CD4-positive, alpha-beta T cell (primary cell): ENCODE data around the gene SYTL2. TPM values are rescaled to one million over a fixed set of nuclear protein-coding genes. Genes with fewer than 3 reads are reported as not detected.
"Not testable (repeated sequence)": the region's sequence is repeated elsewhere in the genome, so short reads cannot be mapped to it uniquely, and the experiment has no call there.

Source experiments
- ATAC-seq: fragments of 200-7000 bp; cut with Tn5 transposase; one replicate; pipeline ENCODE4 v1.10.0; 2022; ENCODE audit warnings: mild to moderate bottlenecking; ENCODE audit not compliant: poor library complexity
- CTCF ChIA-PET: fragments of 350-600 bp; sonication (Branson Sonifier 250); formaldehyde crosslinking; loops from one replicate; lab custom pipeline; 2021; ENCODE audit warnings: antibody characterized with exemption, inconsistent platforms; lab: Charles Lee
- POLR2A ChIA-PET: fragments of 350-600 bp; sonication (Branson Sonifier 250); formaldehyde crosslinking; loops from one replicate; lab custom pipeline; 2021; ENCODE audit warnings: antibody characterized with exemption, inconsistent platforms; lab: Charles Lee
- DNase-seq, 14 experiments: peaks; one replicate each; pipeline ENCODE4 v3.0.0-alpha.2; 2013 to 2020; ENCODE audit warnings: mixed read lengths in 2 of 14
- H3K27ac ChIP-seq, 2 donors: one replicate each; pipeline versions ENCODE4 v1.5.1 to v1.7.0; 2013; ENCODE audit warnings: low read length in 2 of 2, low read depth in 1 of 2, mild to moderate bottlenecking in 1 of 2
- H3K27me3 ChIP-seq, 2 experiments: 1 replicate in 1 of 2; 2 replicates in 1 of 2; pipeline versions ENCODE4 v1.6.1 to v1.7.0; 2013; ENCODE audit warnings: low read length in 2 of 2, control low read depth in 1 of 2, mild to moderate bottlenecking in 1 of 2, moderate library complexity in 1 of 2; ENCODE audit not compliant: insufficient read depth in 2 of 2, control insufficient read depth in 1 of 2
- H3K36me3 ChIP-seq: one replicate; pipeline ENCODE4 v1.6.1; 2013; ENCODE audit warnings: low read length, control low read depth; ENCODE audit not compliant: insufficient read depth
- H3K4me1 ChIP-seq: one replicate; pipeline ENCODE4 v1.6.1; 2013; ENCODE audit warnings: low read length, control low read depth; ENCODE audit not compliant: insufficient read depth
- H3K4me3 ChIP-seq: one replicate; pipeline ENCODE4 v1.5.1; 2013; ENCODE audit warnings: mild to moderate bottlenecking, low read length, moderate library complexity
- H3K9me3 ChIP-seq, 2 experiments: 1 replicate in 1 of 2; 2 replicates in 1 of 2; pipeline versions ENCODE4 v1.6.1 to v1.7.0; 2013; ENCODE audit warnings: low read length in 2 of 2, mild to moderate bottlenecking in 2 of 2, control low read depth in 1 of 2, moderate library complexity in 1 of 2; ENCODE audit not compliant: control insufficient read depth in 1 of 2, insufficient read depth in 1 of 2
- H3K27ac Mint-ChIP-seq: one replicate; pipeline ENCODE4 v1.8.0; 2020; ENCODE audit warnings: mixed read lengths
- H3K27me3 Mint-ChIP-seq: one replicate; pipeline ENCODE4 v1.8.0; 2021; ENCODE audit warnings: mixed read lengths
- H3K36me3 Mint-ChIP-seq: one replicate; pipeline ENCODE4 v1.8.0; 2021; ENCODE audit warnings: low read depth, mixed read lengths
- H3K4me1 Mint-ChIP-seq: one replicate; pipeline ENCODE4 v1.8.0; 2021; ENCODE audit warnings: low read depth, mixed read lengths
- H3K4me3 Mint-ChIP-seq: one replicate; pipeline ENCODE4 v1.8.0; 2020; ENCODE audit warnings: mild to moderate bottlenecking, mixed read lengths
- H3K9me3 Mint-ChIP-seq: one replicate; pipeline ENCODE4 v1.8.0; 2020; ENCODE audit warnings: mixed read lengths
- intact Hi-C, 2 experiments: fragments of 100-400 bp; cut with DNase I in 1 of 2; cut with micrococcal nuclease in 1 of 2; formaldehyde crosslinking; loops; one replicate each; pipeline versions ENCODE4 v1.15.1 to v1.9.0; 2023 to 2025; cut with DNase I, micrococcal nuclease
- polyA plus RNA-seq, 2 donors: library from polyadenylated mRNA; unstranded; fragments of 120-200 nt; gene quantifications; one replicate each; pipeline ENCODE4 v1.2.1, GENCODE V29; 2013
- total RNA-seq, 174 experiments: library from RNA in 2 of 174; stranded (reverse) in 2 of 174; gene quantifications; one replicate each; pipeline ENCODE4 v1.2.3 and lab custom pipeline; 2021 to 2026
- TF ChIP-seq, protein P1 (sequence below): fragments of 200-600 bp; IDR thresholded peaks from one replicate; pipeline ENCODE4 v1.8.0; 2022; ENCODE audit warnings: antibody characterized with exemption, mild to moderate bottlenecking

The SYTL2 gene
- total RNA-seq (10 to 100 TPM; 35.4 to 36.7 TPM), total RNA-seq (lab: John Stamatoyannopoulos, UW) (1.8 to 209 (median 44.2) reads per million in 172 experiments)
- polyA plus RNA-seq (2013, experiment 1 of 2): 18.0 TPM
- 35.2 TPM for polyA plus RNA-seq (2013, experiment 2 of 2)

DNA sequence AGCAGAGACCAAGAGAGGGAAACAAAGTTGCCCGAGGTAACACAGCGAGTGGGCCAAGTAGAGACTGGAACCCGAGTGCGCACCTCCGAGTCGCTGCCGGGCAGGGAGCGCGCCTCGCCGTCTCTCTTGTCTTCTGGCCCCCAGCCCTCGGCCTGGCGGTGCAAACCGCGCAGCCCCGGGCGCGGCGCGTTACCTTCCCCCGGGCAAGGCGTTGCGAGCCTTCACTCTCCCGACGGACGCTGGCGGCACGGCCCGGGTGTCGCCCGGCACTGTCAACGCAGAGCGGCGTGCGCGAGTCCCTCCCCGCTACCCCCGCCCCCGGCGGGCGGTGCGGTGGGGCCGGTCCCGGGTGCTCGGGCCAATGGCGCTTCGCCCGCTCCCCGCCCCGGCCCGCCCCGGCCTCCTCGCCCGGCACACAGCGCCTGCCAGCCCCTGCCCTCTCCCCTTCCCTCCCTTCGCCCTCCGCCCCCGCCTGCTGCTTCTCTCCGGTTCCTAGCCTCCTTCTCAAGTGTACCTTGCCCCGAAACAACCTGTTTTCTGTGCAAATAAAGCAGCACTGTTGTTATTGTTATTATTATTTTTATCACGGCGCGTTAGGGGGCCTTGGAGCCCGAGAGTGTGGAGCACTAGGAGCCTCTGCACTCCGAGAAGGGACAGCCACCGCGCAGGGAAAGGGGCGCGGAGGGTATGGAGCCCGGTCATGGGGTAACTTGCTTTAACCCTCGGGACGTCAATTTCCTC lies at the start of gene SYTL2:
TSS of gene SYTL2 (minus strand) at position 271 of the 741 bp plus-strand sequence. CDS start 53,416 bp downstream, outside the sequence.
- no peaks in the 10 kb centered on the region for H3K9me3 ChIP-seq
- Mint-ChIP-seq H3K27ac (peak within 1 kb of the TSS; percentile 89), H3K27me3 (no peaks in the 10 kb centered on the region), H3K9me3 (no peaks in the 10 kb centered on the region), H3K4me1 (peaks cover 48% of the 10 kb centered on the region), H3K4me3 (peak within 1 kb of the TSS; percentile 96), H3K36me3 (peaks cover 8% of the 10 kb centered on the region)
- H3K4me3 ChIP-seq: peak within 1 kb of the TSS; percentile 68
- H3K27me3 ChIP-seq: no peaks in the 10 kb centered on the region
- DNase-seq (peak; percentile 46 to 91 (median 69)), ATAC-seq (peak; percentile 80)
- H3K4me1 ChIP-seq: peaks cover 37% of the 10 kb centered on the region
- ChIA-PET CTCF (interaction anchor here (0.6 to 2.7 kb wide), 6 partner anchors 8 to 112 kb away, joined by 3 to 21 read pairs (median 6); partner anchors contain the start of gene CCDC83), POLR2A (interaction anchor here (0.8 to 4.1 kb wide), 7 partner anchors 13 to 163 kb away, joined by 3 to 31 read pairs (median 10); partner anchors contain the start of genes CCDC83, CREBZF and TMEM126A)
- TF ChIP-seq, protein P1, sequence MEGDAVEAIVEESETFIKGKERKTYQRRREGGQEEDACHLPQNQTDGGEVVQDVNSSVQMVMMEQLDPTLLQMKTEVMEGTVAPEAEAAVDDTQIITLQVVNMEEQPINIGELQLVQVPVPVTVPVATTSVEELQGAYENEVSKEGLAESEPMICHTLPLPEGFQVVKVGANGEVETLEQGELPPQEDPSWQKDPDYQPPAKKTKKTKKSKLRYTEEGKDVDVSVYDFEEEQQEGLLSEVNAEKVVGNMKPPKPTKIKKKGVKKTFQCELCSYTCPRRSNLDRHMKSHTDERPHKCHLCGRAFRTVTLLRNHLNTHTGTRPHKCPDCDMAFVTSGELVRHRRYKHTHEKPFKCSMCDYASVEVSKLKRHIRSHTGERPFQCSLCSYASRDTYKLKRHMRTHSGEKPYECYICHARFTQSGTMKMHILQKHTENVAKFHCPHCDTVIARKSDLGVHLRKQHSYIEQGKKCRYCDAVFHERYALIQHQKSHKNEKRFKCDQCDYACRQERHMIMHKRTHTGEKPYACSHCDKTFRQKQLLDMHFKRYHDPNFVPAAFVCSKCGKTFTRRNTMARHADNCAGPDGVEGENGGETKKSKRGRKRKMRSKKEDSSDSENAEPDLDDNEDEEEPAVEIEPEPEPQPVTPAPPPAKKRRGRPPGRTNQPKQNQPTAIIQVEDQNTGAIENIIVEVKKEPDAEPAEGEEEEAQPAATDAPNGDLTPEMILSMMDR: no peak
- peak within 1 kb of the TSS in 1 of 2 donors; percentile 43 for H3K27ac ChIP-seq
- intact Hi-C loops: loop anchor here (1.0 to 2.0 kb wide), 2 partner anchors 54 to 117 kb away; no protein-coding TSS in a partner anchor
- no peaks in the 10 kb centered on the region for H3K36me3 ChIP-seq

DNA sequence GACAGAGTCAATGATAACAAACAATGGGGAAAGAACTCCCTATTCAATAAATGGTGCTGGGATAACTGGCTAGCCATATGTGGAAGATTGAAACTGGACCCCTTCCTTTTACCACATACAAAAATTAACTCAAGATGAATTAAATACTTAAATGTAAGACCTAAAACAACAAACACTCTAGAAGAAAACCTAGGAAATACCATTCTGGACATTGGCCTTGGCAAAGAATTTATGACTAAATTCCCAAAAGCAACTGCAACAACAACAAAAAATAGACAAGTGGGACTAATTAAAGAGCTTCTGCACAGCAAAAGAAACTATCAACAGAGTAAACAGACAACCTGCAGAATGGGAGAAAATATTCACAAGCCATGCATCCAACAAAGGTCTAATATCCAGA lies 48.6 kb upstream of the SYTL2 start:
- H3K9me3 ChIP-seq, H3K36me3 ChIP-seq, H3K4me1 Mint-ChIP-seq, H3K27ac Mint-ChIP-seq, H3K4me1 ChIP-seq, POLR2A ChIA-PET, H3K4me3 ChIP-seq, H3K9me3 Mint-ChIP-seq, DNase-seq, H3K4me3 Mint-ChIP-seq, H3K27me3 ChIP-seq, H3K36me3 Mint-ChIP-seq, H3K27ac ChIP-seq, ATAC-seq, H3K27me3 Mint-ChIP-seq: not testable (repeated sequence)
- CTCF ChIA-PET: interaction anchor here (0.6 to 0.7 kb wide), 2 partner anchors 46 to 89 kb away, joined by 3 read pairs; no protein-coding TSS in a partner anchor
- intact Hi-C loops: loop anchor here (5.0 to 10.0 kb wide), 5 partner anchors 135 to 958 kb away; no protein-coding TSS in a partner anchor

DNA sequence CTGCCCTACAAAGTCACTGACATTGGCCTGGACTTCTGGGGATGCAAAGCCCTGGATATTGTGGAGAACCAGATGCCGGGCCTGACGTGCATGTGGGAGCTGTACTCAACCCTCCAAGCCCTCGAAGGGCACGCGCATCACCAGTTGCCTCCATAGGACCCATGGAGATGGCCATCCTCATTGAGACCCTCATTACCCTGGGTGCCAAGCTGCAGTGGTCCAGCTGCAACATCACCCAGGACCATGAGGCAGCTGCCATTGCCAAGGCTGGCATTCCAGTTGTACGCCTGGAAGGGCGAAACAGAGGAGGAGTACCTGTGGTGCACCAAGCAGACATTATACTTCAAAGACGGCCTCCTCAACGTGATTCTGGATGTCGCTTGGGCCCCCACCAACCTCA lies 46.2 kb upstream of the SYTL2 start:
- Histone ChIP-seq H3K9me3 (peaks cover 0 to 9% of the 10 kb centered on the region in 2 experiments), H3K27me3 (no peaks in the 10 kb centered on the region), H3K4me1 (peaks cover 12% of the 10 kb centered on the region), H3K4me3 (no peak overlapping the region), H3K27ac (no peak overlapping the region), H3K36me3 (no peaks in the 10 kb centered on the region)
- Mint-ChIP-seq H3K4me1 (peaks cover 13% of the 10 kb centered on the region), H3K27ac (no peak overlapping the region), H3K4me3 (no peak overlapping the region), H3K9me3 (no peaks in the 10 kb centered on the region), H3K36me3 (peaks cover 7% of the 10 kb centered on the region), H3K27me3 (no peaks in the 10 kb centered on the region)
- intact Hi-C loops: loop anchor here (5.0 to 10.0 kb wide), 5 partner anchors 138 to 960 kb away; no protein-coding TSS in a partner anchor
- ChIA-PET CTCF (no interaction called here), POLR2A (no interaction called here)
- no peak for DNase-seq
- TF ChIP-seq, protein P1: no peak
- ATAC-seq: no peak
